ENCODE measurements around the gene PSMG3. TPM values are rescaled to one million over a fixed set of nuclear protein-coding genes. Genes with fewer than 3 reads are reported as not detected.

Gene PSMG3
- total RNA-seq, 1 experiment from 2014 or later: 59.4 TPM

DNA sequence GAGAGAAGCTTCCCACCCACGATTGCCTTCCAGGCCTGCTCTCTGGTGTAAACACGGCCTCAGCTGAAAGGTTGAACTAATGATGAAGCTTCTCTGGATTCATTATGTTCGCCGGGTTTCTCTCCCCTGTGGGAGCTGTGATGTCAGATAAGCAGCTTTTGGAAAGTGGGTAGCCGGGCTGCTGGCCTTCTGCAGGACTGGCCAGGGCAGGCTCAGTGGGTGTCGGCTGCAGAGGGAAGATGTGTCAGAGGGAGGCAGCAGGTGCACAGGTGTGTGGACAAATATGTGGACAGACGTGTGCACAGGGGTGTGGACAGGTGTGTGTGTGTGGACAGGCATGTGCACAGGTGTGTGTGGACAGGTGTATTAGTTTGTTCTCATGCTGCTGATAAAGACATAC, 28.5 kb upstream of the PSMG3 start:
- DNase-seq (ENCODE audit: low read depth, low spot score) (no peak), ATAC-seq (no peak)
- no peaks in the 10 kb centered on the region for H3K4me1 ChIP-seq (ENCODE audit: control insufficient read depth, insufficient read depth, low read length)
- peaks cover 3% of the 10 kb centered on the region; the same call in 1 of the 2 replicates for H3K27me3 ChIP-seq (ENCODE audit: control insufficient read depth, insufficient read depth, low read length)
- ChIA-PET POLR2A (no interaction called here), CTCF (no interaction called here)
- no peaks in the 10 kb centered on the region for H3K9me3 ChIP-seq (ENCODE audit: control insufficient read depth, insufficient read depth, low read depth, low read length)
- in situ Hi-C loops (cut with HindIII; ENCODE audit: low pct_unique_long_range_greater_than_20kb, low sequenced_read_pairs) (no loop called here), intact Hi-C loops (cut with micrococcal nuclease; ENCODE audit: unreplicated experiment) (no loop called here)
- H3K27ac ChIP-seq (ENCODE audit: low read length): no peak overlapping the region
- no peaks in the 10 kb centered on the region for H3K36me3 ChIP-seq (ENCODE audit: control insufficient read depth, insufficient read depth, low read length)
- BruUV-seq (replicated peaks): no TSS peak
- H3K4me3 ChIP-seq (ENCODE audit: low read depth in 2 of 2, low read length in 2 of 2): no peak overlapping the region
- TF ChIP-seq POLR2AphosphoS5 (IDR thresholded peaks at IDR 0.05; ENCODE audit: low read depth, low read length) (no peak), TCF7L2 (IDR thresholded peaks at IDR 0.05; ENCODE audit: low read depth, low read length) (no peak), CTCF (IDR thresholded peaks at IDR 0.05) (no peak), REST (IDR thresholded peaks at IDR 0.05; ENCODE audit: insufficient read depth in 1 of 2, low read depth in 2 of 2, low read length in 1 of 2) (no peak), SIN3A (IDR thresholded peaks at IDR 0.05; ENCODE audit: borderline replicate concordance, insufficient read depth, low read depth, low read length) (no peak)

DNA sequence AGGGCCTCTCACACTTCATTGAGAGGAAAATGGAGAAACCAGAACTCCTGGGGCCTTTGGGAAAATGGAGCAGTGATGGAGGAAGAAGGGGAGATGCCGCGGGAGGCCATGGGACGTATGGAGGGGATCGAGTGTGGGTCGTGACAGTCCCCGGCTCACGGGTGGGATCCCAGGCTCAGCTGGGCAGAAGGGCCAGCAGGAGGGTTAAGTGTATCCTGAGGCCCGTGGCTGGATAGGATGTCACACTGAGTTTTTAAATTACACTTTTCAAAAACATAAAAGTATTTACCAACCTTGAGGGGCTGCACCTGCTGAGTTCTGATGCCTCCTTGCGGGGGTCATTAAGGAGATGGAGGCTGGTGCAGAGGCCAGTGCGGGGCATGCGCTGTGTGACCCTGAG, 28.0 kb upstream of the PSMG3 start:
- Histone ChIP-seq H3K4me1 (ENCODE audit: control insufficient read depth, insufficient read depth, low read length) (no peaks in the 10 kb centered on the region), H3K27me3 (ENCODE audit: control insufficient read depth, insufficient read depth, low read length) (peaks cover 3% of the 10 kb centered on the region; the same call in 1 of the 2 replicates), H3K27ac (ENCODE audit: low read length) (no peak overlapping the region), H3K4me3 (ENCODE audit: low read depth in 2 of 2, low read length in 2 of 2) (no peak overlapping the region), H3K9me3 (ENCODE audit: control insufficient read depth, insufficient read depth, low read depth, low read length) (no peaks in the 10 kb centered on the region), H3K36me3 (ENCODE audit: control insufficient read depth, insufficient read depth, low read length) (no peaks in the 10 kb centered on the region)
- POLR2A ChIA-PET: no interaction called here
- CTCF ChIA-PET: no interaction called here
- in situ Hi-C loops (cut with HindIII; ENCODE audit: low pct_unique_long_range_greater_than_20kb, low sequenced_read_pairs): no loop called here
- intact Hi-C loops (cut with micrococcal nuclease; ENCODE audit: unreplicated experiment): no loop called here
- DNase-seq (ENCODE audit: low read depth, low spot score) (no peak), ATAC-seq (no peak)
- no TSS peak for BruUV-seq (replicated peaks)
- TF ChIP-seq SIN3A (IDR thresholded peaks at IDR 0.05; ENCODE audit: borderline replicate concordance, insufficient read depth, low read depth, low read length): no peak
- no peak for TF ChIP-seq CTCF (IDR thresholded peaks at IDR 0.05)
- no peak for TF ChIP-seq POLR2AphosphoS5 (IDR thresholded peaks at IDR 0.05; ENCODE audit: low read depth, low read length)
- TF ChIP-seq TCF7L2 (IDR thresholded peaks at IDR 0.05; ENCODE audit: low read depth, low read length): no peak
- no peak for TF ChIP-seq REST (IDR thresholded peaks at IDR 0.05; ENCODE audit: insufficient read depth in 1 of 2, low read depth in 2 of 2, low read length in 1 of 2)

All from Panc1 (cell line).